WTC11 (cell line): Measurements from ENCODE around the gene PIPOX. TPM values are rescaled to one million over a fixed set of nuclear protein-coding genes. Genes with fewer than 3 reads are reported as not detected.
A peak's percentile ranks its signal among the peaks of the same experiment; 100 is the strongest.

ENCODE experiments used
- ATAC-seq: fragments of 200-7000 bp; cut with Tn5 transposase; 2 replicates; pipeline ENCODE4 v1.10.0; 2021; ENCODE audit warnings: mild to moderate bottlenecking, moderate library complexity
- CTCF ChIA-PET: fragments of 300-600 bp; sonication (Branson Sonifier 250); formaldehyde crosslinking; loops from one replicate; lab custom pipeline; 2021; ENCODE audit warnings: antibody characterized with exemption; lab: Charles Lee
- POLR2A ChIA-PET: fragments of 350-600 bp; sonication (Branson Sonifier 250); formaldehyde crosslinking; loops from one replicate; lab custom pipeline; 2021; ENCODE audit warnings: antibody characterized with exemption; lab: Charles Lee
- DNase-seq: peaks from one replicate; pipeline ENCODE4 v3.0.0; 2021; ENCODE audit warnings: low spot score
- H3K27ac Mint-ChIP-seq: 2 replicates; pipeline ENCODE4 v1.8.0; 2021; ENCODE audit warnings: mixed read lengths
- H3K27me3 Mint-ChIP-seq: 2 replicates; pipeline ENCODE4 v1.8.0; 2021; ENCODE audit warnings: low read depth, mild to moderate bottlenecking, moderate library complexity, mixed read lengths
- H3K36me3 Mint-ChIP-seq: 2 replicates; pipeline ENCODE4 v1.8.0; 2021; ENCODE audit warnings: mixed read lengths
- H3K4me1 Mint-ChIP-seq: 2 replicates; pipeline ENCODE4 v1.8.0; 2022; ENCODE audit warnings: mixed read lengths
- H3K4me3 Mint-ChIP-seq: 2 replicates; pipeline ENCODE4 v1.8.0; 2021; ENCODE audit warnings: mild to moderate bottlenecking, moderate library complexity, mixed read lengths
- H3K9me3 Mint-ChIP-seq: 2 replicates; pipeline ENCODE4 v1.8.0; 2021; ENCODE audit warnings: mixed read lengths
- ELF4 ChIP-seq: sonication (generic); formaldehyde crosslinking; IDR thresholded peaks from 2 replicates; pipeline ENCODE4 v1.8.1; 2022; ENCODE audit warnings: low read depth, mild to moderate bottlenecking, moderate library complexity, missing genetic modification reagents
- EMX1 ChIP-seq: fragments of 250-450 bp; sonication (Bioruptor Pico); IDR thresholded peaks from 2 replicates; pipeline ENCODE4 v1.8.0; 2021; ENCODE audit warnings: mild to moderate bottlenecking
- ESRRA ChIP-seq: sonication (generic); formaldehyde crosslinking; IDR thresholded peaks from 2 replicates; pipeline ENCODE4 v1.8.1; 2022; ENCODE audit warnings: mild to moderate bottlenecking, missing genetic modification reagents, borderline replicate concordance
- FOXJ3 ChIP-seq: sonication (generic); formaldehyde crosslinking; IDR thresholded peaks from 2 replicates; pipeline ENCODE4 v1.9.0; 2021; ENCODE audit warnings: missing genetic modification reagents, mild to moderate bottlenecking, borderline replicate concordance
- GRHL2 ChIP-seq: fragments of 250-450 bp; sonication (Bioruptor Pico); IDR thresholded peaks from 2 replicates; pipeline ENCODE4 v1.8.0; 2022; ENCODE audit warnings: mild to moderate bottlenecking, moderate library complexity; ENCODE audit not compliant: insufficient replicate concordance, severe bottlenecking
- HMGA2 ChIP-seq: fragments of 250-450 bp; sonication (Bioruptor Pico); IDR thresholded peaks from 2 replicates; pipeline ENCODE4 v1.4.0; 2021; ENCODE audit warnings: mild to moderate bottlenecking, moderate library complexity
- JAZF1 ChIP-seq: fragments of 250-450 bp; sonication (Bioruptor Pico); IDR thresholded peaks from 2 replicates; pipeline ENCODE4 v1.9.0; 2021; ENCODE audit warnings: moderate library complexity, mild to moderate bottlenecking, inconsistent platforms
- JUN ChIP-seq: sonication (generic); formaldehyde crosslinking; IDR thresholded peaks from 2 replicates; pipeline ENCODE4 v1.8.0; 2023; ENCODE audit warnings: mild to moderate bottlenecking, missing genetic modification reagents
- MXD4 ChIP-seq: fragments of 250-450 bp; sonication (Bioruptor Pico); IDR thresholded peaks from 2 replicates; pipeline ENCODE4 v1.8.0; 2021; ENCODE audit warnings: mild to moderate bottlenecking, moderate library complexity, borderline replicate concordance
- NFE2L1 ChIP-seq: sonication (generic); formaldehyde crosslinking; IDR thresholded peaks from 2 replicates; pipeline ENCODE4 v1.8.1; 2023; ENCODE audit warnings: missing genetic modification reagents
- TCF7 ChIP-seq: sonication (generic); formaldehyde crosslinking; IDR thresholded peaks from 2 replicates; pipeline ENCODE4 v1.8.0; 2022; ENCODE audit warnings: mild to moderate bottlenecking, low read depth, missing genetic modification reagents, moderate library complexity
- TEAD4 ChIP-seq: sonication (generic); formaldehyde crosslinking; IDR thresholded peaks from 2 replicates; pipeline ENCODE4 v1.8.0; 2022; ENCODE audit warnings: mild to moderate bottlenecking, missing genetic modification reagents
- ZNF138 ChIP-seq: sonication (generic); formaldehyde crosslinking; conservative IDR thresholded peaks from 2 replicates; pipeline ENCODE4 v1.8.1; 2022; ENCODE audit warnings: mild to moderate bottlenecking, moderate library complexity, missing genetic modification reagents
- ZNF219 ChIP-seq: sonication (generic); formaldehyde crosslinking; IDR thresholded peaks from 2 replicates; pipeline ENCODE4 v1.8.0; 2023; ENCODE audit warnings: missing genetic modification reagents, mild to moderate bottlenecking, borderline replicate concordance
- ZNF232 ChIP-seq: sonication (generic); formaldehyde crosslinking; IDR thresholded peaks from 2 replicates; pipeline ENCODE4 v1.8.0; 2022; ENCODE audit warnings: mild to moderate bottlenecking, missing genetic modification reagents
- total RNA-seq: library from RNA; stranded (reverse); gene quantifications from 3 replicates; pipeline ENCODE4 v1.2.3, GENCODE V29; 2021
- TF ChIP-seq, protein P1 (sequence below): sonication (generic); formaldehyde crosslinking; IDR thresholded peaks from 2 replicates; pipeline ENCODE4 v1.8.0; 2023; ENCODE audit warnings: missing genetic modification reagents, mild to moderate bottlenecking, borderline replicate concordance
- TF ChIP-seq, protein P2 (sequence below): sonication (generic); formaldehyde crosslinking; conservative IDR thresholded peaks from 2 replicates; pipeline ENCODE4 v1.8.1; 2022; ENCODE audit warnings: mild to moderate bottlenecking, missing genetic modification reagents
- TF ChIP-seq, protein P3 (sequence below): sonication (generic); formaldehyde crosslinking; IDR thresholded peaks from 2 replicates; pipeline ENCODE4 v1.8.1; 2022; ENCODE audit warnings: missing genetic modification reagents, borderline replicate concordance
- TF ChIP-seq, protein P4 (sequence below): fragments of 250-450 bp; sonication (Bioruptor Pico); IDR thresholded peaks from 2 replicates; pipeline ENCODE4 v1.9.0; 2021; ENCODE audit warnings: mild to moderate bottlenecking

The PIPOX gene
- total RNA-seq, 1 experiment from 2014 or later, result 34.2 TPM

DNA sequence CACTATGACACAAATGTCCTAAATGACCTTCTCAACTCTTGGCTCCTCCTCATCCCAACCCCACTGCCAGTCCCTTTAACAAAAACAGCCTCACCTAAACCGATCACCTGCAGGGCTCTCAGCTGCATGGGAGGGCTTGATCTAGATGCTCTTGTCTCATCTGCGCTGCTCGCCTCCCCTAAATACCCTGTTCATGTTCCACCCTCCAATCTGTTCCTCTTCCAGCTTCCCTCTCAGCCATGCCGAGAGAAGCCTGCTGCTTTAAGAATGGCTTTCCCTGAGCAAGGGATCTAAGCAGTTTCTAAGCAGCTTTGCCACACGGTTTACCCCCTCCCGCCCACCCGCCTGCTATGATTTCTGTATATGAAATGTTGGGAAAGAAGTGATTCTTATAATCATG lies 23.7 kb downstream of the PIPOX start:
- Mint-ChIP-seq H3K36me3 (no peaks in the 10 kb centered on the region), H3K9me3 (no peaks in the 10 kb centered on the region), H3K4me3 (no peak overlapping the region), H3K4me1 (peaks cover 47% of the 10 kb centered on the region), H3K27ac (peak overlapping the region; percentile 51; the same call in 1 of the 2 replicates), H3K27me3 (peaks cover 11% of the 10 kb centered on the region)
- DNase-seq (no peak), ATAC-seq (no peak)
- CTCF ChIA-PET, result interaction anchor here (0.7 to 6.6 kb wide), 7 partner anchors 29 to 113 kb away, joined by 3 to 53 read pairs (median 4); no protein-coding TSS in a partner anchor
- no peak for TF ChIP-seq ELF4 (CRISPR knock-in tag)
- no peak for TF ChIP-seq ZNF219 (CRISPR knock-in tag)
- TF ChIP-seq ZNF138 (CRISPR knock-in tag), result no peak
- TF ChIP-seq, protein P1, sequence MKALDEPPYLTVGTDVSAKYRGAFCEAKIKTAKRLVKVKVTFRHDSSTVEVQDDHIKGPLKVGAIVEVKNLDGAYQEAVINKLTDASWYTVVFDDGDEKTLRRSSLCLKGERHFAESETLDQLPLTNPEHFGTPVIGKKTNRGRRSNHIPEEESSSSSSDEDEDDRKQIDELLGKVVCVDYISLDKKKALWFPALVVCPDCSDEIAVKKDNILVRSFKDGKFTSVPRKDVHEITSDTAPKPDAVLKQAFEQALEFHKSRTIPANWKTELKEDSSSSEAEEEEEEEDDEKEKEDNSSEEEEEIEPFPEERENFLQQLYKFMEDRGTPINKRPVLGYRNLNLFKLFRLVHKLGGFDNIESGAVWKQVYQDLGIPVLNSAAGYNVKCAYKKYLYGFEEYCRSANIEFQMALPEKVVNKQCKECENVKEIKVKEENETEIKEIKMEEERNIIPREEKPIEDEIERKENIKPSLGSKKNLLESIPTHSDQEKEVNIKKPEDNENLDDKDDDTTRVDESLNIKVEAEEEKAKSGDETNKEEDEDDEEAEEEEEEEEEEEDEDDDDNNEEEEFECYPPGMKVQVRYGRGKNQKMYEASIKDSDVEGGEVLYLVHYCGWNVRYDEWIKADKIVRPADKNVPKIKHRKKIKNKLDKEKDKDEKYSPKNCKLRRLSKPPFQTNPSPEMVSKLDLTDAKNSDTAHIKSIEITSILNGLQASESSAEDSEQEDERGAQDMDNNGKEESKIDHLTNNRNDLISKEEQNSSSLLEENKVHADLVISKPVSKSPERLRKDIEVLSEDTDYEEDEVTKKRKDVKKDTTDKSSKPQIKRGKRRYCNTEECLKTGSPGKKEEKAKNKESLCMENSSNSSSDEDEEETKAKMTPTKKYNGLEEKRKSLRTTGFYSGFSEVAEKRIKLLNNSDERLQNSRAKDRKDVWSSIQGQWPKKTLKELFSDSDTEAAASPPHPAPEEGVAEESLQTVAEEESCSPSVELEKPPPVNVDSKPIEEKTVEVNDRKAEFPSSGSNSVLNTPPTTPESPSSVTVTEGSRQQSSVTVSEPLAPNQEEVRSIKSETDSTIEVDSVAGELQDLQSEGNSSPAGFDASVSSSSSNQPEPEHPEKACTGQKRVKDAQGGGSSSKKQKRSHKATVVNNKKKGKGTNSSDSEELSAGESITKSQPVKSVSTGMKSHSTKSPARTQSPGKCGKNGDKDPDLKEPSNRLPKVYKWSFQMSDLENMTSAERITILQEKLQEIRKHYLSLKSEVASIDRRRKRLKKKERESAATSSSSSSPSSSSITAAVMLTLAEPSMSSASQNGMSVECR, result no peak
- no peak for TF ChIP-seq TCF7
- POLR2A ChIA-PET, result no interaction called here

DNA sequence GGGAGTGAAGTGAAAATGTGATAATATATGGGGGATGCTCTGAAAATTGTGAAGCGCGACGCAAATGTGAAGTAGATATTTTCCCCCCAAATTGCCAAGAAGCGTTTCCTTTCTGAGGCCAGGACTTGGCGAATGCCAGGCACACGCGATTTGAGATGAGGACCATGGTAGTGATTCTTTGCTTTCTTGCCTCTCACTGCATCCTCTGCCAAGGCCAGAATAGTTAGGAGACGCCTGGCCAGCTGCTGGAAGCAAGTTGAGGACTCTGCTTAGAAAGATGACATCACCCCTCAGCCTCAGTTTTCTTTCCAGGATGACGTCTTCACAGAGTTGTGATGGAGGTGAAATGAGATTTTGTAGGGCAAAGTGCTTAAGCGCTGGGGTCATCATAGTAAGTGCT lies 25.9 kb downstream of the PIPOX start:
- TF ChIP-seq FOXJ3 (CRISPR knock-in tag) (no peak), ZNF232 (CRISPR knock-in tag) (no peak), JAZF1 (no peak), ELF4 (CRISPR knock-in tag) (no peak), JUN (CRISPR knock-in tag) (no peak), MXD4 (CRISPR knock-in tag) (no peak), ESRRA (CRISPR knock-in tag) (no peak), EMX1 (CRISPR knock-in tag) (no peak), GRHL2 (no peak), HMGA2 (CRISPR knock-in tag) (no peak), TEAD4 (CRISPR knock-in tag) (no peak), ZNF138 (CRISPR knock-in tag) (no peak), NFE2L1 (CRISPR knock-in tag) (no peak)
- TF ChIP-seq, protein P2, sequence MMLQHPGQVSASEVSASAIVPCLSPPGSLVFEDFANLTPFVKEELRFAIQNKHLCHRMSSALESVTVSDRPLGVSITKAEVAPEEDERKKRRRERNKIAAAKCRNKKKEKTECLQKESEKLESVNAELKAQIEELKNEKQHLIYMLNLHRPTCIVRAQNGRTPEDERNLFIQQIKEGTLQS (CRISPR knock-in tag), result no peak
- TF ChIP-seq, protein P3, sequence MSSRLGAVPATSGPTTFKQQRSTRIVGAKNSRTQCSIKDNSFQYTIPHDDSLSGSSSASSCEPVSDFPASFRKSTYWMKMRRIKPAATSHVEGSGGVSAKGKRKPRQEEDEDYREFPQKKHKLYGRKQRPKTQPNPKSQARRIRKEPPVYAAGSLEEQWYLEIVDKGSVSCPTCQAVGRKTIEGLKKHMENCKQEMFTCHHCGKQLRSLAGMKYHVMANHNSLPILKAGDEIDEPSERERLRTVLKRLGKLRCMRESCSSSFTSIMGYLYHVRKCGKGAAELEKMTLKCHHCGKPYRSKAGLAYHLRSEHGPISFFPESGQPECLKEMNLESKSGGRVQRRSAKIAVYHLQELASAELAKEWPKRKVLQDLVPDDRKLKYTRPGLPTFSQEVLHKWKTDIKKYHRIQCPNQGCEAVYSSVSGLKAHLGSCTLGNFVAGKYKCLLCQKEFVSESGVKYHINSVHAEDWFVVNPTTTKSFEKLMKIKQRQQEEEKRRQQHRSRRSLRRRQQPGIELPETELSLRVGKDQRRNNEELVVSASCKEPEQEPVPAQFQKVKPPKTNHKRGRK, result no peak
- TF ChIP-seq, protein P4, sequence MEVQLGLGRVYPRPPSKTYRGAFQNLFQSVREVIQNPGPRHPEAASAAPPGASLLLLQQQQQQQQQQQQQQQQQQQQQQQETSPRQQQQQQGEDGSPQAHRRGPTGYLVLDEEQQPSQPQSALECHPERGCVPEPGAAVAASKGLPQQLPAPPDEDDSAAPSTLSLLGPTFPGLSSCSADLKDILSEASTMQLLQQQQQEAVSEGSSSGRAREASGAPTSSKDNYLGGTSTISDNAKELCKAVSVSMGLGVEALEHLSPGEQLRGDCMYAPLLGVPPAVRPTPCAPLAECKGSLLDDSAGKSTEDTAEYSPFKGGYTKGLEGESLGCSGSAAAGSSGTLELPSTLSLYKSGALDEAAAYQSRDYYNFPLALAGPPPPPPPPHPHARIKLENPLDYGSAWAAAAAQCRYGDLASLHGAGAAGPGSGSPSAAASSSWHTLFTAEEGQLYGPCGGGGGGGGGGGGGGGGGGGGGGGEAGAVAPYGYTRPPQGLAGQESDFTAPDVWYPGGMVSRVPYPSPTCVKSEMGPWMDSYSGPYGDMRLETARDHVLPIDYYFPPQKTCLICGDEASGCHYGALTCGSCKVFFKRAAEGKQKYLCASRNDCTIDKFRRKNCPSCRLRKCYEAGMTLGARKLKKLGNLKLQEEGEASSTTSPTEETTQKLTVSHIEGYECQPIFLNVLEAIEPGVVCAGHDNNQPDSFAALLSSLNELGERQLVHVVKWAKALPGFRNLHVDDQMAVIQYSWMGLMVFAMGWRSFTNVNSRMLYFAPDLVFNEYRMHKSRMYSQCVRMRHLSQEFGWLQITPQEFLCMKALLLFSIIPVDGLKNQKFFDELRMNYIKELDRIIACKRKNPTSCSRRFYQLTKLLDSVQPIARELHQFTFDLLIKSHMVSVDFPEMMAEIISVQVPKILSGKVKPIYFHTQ (CRISPR knock-in tag), result no peak
- H3K4me1 Mint-ChIP-seq, result peaks cover 43% of the 10 kb centered on the region
- CTCF ChIA-PET, result interaction anchor here (2.0 to 4.1 kb wide), 3 partner anchors 48 to 104 kb away, joined by 6 to 19 read pairs (median 17); no protein-coding TSS in a partner anchor
- DNase-seq, result no peak
- H3K36me3 Mint-ChIP-seq, result no peaks in the 10 kb centered on the region
- H3K27ac Mint-ChIP-seq, result no peak overlapping the region
- H3K27me3 Mint-ChIP-seq, result peaks cover 12% of the 10 kb centered on the region
- no peak for ATAC-seq
- no peaks in the 10 kb centered on the region for H3K9me3 Mint-ChIP-seq
- H3K4me3 Mint-ChIP-seq, result no peak overlapping the region
- POLR2A ChIA-PET, result interaction anchor here (0.5 kb wide), 1 partner anchor 215 kb away, joined by 4 read pairs; no protein-coding TSS in a partner anchor
